Keratinocyte (primary cell): ENCODE measurements around the gene TNS1.

Experiments used
- CTCF ChIP-seq, 3 experiments: IDR thresholded peaks in 1 of 3; conservative IDR thresholded peaks in 1 of 3; optimal IDR thresholded peaks in 1 of 3; 2 replicates in 2 of 3; 3 replicates in 1 of 3; pipeline versions ENCODE3 to v1.5.1; 2011; ENCODE audit warnings: low read length in 3 of 3, mild to moderate bottlenecking in 3 of 3, moderate library complexity in 2 of 3, control low read depth in 1 of 3, inconsistent platforms in 1 of 3; ENCODE audit not compliant: insufficient read depth in 2 of 3; ENCODE audit errors: extremely low read depth in 1 of 3
- EZH2 ChIP-seq: IDR thresholded peaks from one replicate; pipeline ENCODE4 v1.6.1; 2012; ENCODE audit warnings: inconsistent platforms, mild to moderate bottlenecking, low read length, moderate library complexity

DNA sequence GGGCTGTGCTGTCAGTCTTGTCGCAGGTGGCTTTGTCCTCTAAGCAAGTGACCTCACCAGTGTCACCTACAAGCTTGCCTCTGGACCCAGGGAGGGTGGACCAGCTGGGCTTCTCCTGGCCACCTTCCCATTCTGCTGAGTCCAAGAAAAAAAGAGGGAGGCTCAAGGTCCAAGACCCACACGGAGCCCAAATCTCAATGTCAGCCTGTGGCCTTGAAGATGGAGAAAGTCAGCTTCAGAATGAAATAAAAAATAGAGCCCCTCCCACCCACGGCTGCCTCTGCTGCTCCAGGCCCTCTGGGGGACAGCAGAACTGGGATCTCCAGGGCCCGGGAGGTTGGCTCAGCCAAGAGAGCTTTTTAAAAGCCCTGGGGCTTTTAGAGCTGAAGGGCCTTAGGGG lies 145.9 kb downstream of the TNS1 start:
- TF ChIP-seq CTCF (optimal IDR thresholded peaks at IDR 0.05 in 1 of 3, IDR thresholded peaks at IDR 0.05 in 1 of 3, conservative IDR thresholded peaks at IDR 0.05 in 1 of 3; ENCODE audit: extremely low read depth in 1 of 3, insufficient read depth in 2 of 3, low read length in 3 of 3): no peak
- TF ChIP-seq EZH2: no peak
